ENCODE data around the gene LAMC1. TPM values are rescaled to one million over a fixed set of nuclear protein-coding genes. Genes with fewer than 3 reads are reported as not detected.

LAMC1 gene
- total and polyA plus RNA-seq, 10 of the 15 experiments (the other 5 are each of a cell fraction or from before 2014, with no cell fraction given) = 4.6 to 51.4 (median 25.6) TPM

DNA sequence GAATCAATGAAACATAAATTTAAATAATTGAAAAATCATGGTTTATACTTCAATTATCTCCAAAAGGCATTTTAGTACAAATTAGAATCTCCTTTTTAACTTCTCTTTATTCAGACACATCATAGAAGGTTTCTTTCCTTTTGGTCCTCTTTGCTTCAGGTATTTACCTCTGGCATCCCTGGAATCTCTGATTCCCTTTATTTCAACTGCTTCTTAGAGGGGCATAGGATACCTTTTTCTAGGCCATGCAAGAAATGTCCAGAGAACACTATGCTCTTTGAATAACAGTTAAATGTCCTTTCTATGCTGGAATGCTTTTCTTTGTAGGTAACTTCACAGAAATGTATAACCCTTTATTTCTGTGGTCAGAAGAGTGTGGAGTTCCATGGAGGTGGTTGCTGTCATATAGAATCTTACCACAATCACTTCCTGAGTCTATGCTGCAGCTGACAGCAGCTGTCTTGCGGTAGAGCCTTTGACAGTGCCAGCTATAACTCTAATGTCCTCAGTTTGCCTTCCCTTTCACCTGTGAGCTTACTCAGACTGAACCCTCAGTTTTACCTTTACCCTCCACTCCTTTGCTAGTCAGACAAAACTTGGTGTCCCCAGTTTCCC lies 171.4 kb downstream of the LAMC1 start:
- H3K9ac ChIP-seq (ENCODE audit: control insufficient read depth, insufficient read depth, low read length) = no peak overlapping the region
- H3K4me1 ChIP-seq (ENCODE audit: control insufficient read depth, insufficient read depth, low read length) = peaks cover 12% of the 10 kb centered on the region
- RAD21 ChIA-PET (ENCODE audit: unreplicated experiment) = interaction anchor here (1.0 to 2.4 kb wide), 7 partner anchors 10 to 167 kb away, joined by 3 to 7 read pairs (median 5); no protein-coding TSS in a partner anchor
- POLR2A ChIA-PET = interaction anchor here (1.1 to 1.5 kb wide), 3 partner anchors 10 to 53 kb away, joined by 3 read pairs; no protein-coding TSS in a partner anchor
- CTCF ChIA-PET = interaction anchor here (1.2 to 2.6 kb wide), 4 partner anchors 10 to 83 kb away, joined by 3 to 10 read pairs (median 6); no protein-coding TSS in a partner anchor
- no peaks in the 10 kb centered on the region for H3K9me3 ChIP-seq (replicated peaks; ENCODE audit: control insufficient read depth, insufficient read depth, low read length)
- peak; percentile 79 for FAIRE-seq
- no peaks in the 10 kb centered on the region for H4K20me1 ChIP-seq (ENCODE audit: control insufficient read depth, insufficient read depth)
- H3K27me3 ChIP-seq (replicated peaks in 1 of 2; ENCODE audit: control insufficient read depth in 2 of 2, insufficient read depth in 2 of 2, low read length in 1 of 2) = no peaks in the 10 kb centered on the region
- H3K4me3 ChIP-seq = peak overlapping the region; percentile 42; the same call in 1 of the 2 replicates
- 0 out of 2 replicates have a peak overlapping the region, but pooled peaks have one; percentile 14 for H3K27ac ChIP-seq (ENCODE audit: control insufficient read depth, insufficient read depth)
- DNase-seq (ENCODE audit: low read depth, low spot score) = peak; percentile 71
- peak overlapping the region; percentile 73 for H3K4me2 ChIP-seq (ENCODE audit: control insufficient read depth, insufficient read depth)
- no TSS peak for BruUV-seq (replicated peaks)
- peak overlapping the region; percentile 58 for H2AFZ ChIP-seq (ENCODE audit: control insufficient read depth, low read depth, low read length)
- no peaks in the 10 kb centered on the region for H3K79me2 ChIP-seq (ENCODE audit: control insufficient read depth, insufficient read depth, low read length)
- no peaks in the 10 kb centered on the region for H3K36me3 ChIP-seq (ENCODE audit: control insufficient read depth in 2 of 2, insufficient read depth in 2 of 2, low read length in 1 of 2)
- WGBS (ENCODE audit: insufficient coverage, insufficient replicate concordance, low lambda C conversion rate, missing lambda C conversion rate) = 0% methylated on average over 1 of the region's 1 CpG
- peak; percentile 94 for ATAC-seq
- intact Hi-C loops (cut with micrococcal nuclease; ENCODE audit: unreplicated experiment) (no loop called here), in situ Hi-C loops (cut with MboI) (no loop called here)
- SMC1A ChIA-PET (ENCODE audit: uncharacterized antibody, unreplicated experiment) = interaction anchor here (1.0 to 2.1 kb wide), 8 partner anchors 14 to 81 kb away, joined by 3 to 12 read pairs (median 6); no protein-coding TSS in a partner anchor
- TF ChIP-seq NRF1 (conservative IDR thresholded peaks at IDR 0.05; ENCODE audit: low read depth, low read length) = no peak
- peak in 1 of 2 experiments; percentile 56; a peak in 1 of 4 replicates for TF ChIP-seq ETV6 (conservative IDR thresholded peaks at IDR 0.05 in 1 of 2, IDR thresholded peaks at IDR 0.05 in 1 of 2; ENCODE audit: borderline replicate concordance in 1 of 2, low read depth in 1 of 2)
- TF ChIP-seq RFX5 (IDR thresholded peaks at IDR 0.05; ENCODE audit: low read depth, low read length) = no peak
- peak; percentile 63; the same call in 1 of the 2 replicates for TF ChIP-seq NBN (IDR thresholded peaks at IDR 0.05)
- peak; percentile 37; the same call in 1 of the 2 replicates for TF ChIP-seq PAX5 (IDR thresholded peaks at IDR 0.05; ENCODE audit: borderline replicate concordance, low read depth, low read length)
- TF ChIP-seq NFIC (IDR thresholded peaks at IDR 0.05; ENCODE audit: low read depth, low read length) = peak; percentile 80; the same call in 1 of the 2 replicates
- no peak for TF ChIP-seq PAX8 (IDR thresholded peaks at IDR 0.05)
- TF ChIP-seq, protein P1, sequence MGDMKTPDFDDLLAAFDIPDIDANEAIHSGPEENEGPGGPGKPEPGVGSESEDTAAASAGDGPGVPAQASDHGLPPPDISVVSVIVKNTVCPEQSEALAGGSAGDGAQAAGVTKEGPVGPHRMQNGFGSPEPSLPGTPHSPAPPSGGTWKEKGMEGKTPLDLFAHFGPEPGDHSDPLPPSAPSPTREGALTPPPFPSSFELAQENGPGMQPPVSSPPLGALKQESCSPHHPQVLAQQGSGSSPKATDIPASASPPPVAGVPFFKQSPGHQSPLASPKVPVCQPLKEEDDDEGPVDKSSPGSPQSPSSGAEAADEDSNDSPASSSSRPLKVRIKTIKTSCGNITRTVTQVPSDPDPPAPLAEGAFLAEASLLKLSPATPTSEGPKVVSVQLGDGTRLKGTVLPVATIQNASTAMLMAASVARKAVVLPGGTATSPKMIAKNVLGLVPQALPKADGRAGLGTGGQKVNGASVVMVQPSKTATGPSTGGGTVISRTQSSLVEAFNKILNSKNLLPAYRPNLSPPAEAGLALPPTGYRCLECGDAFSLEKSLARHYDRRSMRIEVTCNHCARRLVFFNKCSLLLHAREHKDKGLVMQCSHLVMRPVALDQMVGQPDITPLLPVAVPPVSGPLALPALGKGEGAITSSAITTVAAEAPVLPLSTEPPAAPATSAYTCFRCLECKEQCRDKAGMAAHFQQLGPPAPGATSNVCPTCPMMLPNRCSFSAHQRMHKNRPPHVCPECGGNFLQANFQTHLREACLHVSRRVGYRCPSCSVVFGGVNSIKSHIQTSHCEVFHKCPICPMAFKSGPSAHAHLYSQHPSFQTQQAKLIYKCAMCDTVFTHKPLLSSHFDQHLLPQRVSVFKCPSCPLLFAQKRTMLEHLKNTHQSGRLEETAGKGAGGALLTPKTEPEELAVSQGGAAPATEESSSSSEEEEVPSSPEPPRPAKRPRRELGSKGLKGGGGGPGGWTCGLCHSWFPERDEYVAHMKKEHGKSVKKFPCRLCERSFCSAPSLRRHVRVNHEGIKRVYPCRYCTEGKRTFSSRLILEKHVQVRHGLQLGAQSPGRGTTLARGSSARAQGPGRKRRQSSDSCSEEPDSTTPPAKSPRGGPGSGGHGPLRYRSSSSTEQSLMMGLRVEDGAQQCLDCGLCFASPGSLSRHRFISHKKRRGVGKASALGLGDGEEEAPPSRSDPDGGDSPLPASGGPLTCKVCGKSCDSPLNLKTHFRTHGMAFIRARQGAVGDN (IDR thresholded peaks at IDR 0.05) = no peak
- TF ChIP-seq RBBP5 (conservative IDR thresholded peaks at IDR 0.05) = no peak
- 0 out of 2 replicates have a peak, but pooled peaks have one; percentile 15 for TF ChIP-seq JUNB (IDR thresholded peaks at IDR 0.05)
- TF ChIP-seq SIX5 (IDR thresholded peaks at IDR 0.05; ENCODE audit: low read depth, low read length, severe bottlenecking) = no peak
- TF ChIP-seq, protein P2, sequence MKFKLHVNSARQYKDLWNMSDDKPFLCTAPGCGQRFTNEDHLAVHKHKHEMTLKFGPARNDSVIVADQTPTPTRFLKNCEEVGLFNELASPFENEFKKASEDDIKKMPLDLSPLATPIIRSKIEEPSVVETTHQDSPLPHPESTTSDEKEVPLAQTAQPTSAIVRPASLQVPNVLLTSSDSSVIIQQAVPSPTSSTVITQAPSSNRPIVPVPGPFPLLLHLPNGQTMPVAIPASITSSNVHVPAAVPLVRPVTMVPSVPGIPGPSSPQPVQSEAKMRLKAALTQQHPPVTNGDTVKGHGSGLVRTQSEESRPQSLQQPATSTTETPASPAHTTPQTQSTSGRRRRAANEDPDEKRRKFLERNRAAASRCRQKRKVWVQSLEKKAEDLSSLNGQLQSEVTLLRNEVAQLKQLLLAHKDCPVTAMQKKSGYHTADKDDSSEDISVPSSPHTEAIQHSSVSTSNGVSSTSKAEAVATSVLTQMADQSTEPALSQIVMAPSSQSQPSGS (IDR thresholded peaks at IDR 0.05; ENCODE audit: low read length) = 0 out of 2 replicates have a peak, but pooled peaks have one; percentile 23
- no peak for TF ChIP-seq KDM1A (IDR thresholded peaks at IDR 0.05; ENCODE audit: borderline replicate concordance)
- TF ChIP-seq TAF1 (IDR thresholded peaks at IDR 0.05; ENCODE audit: borderline replicate concordance, low read depth, low read length) = no peak
- peak; percentile 99 for TF ChIP-seq TCF3 (IDR thresholded peaks at IDR 0.05; ENCODE audit: borderline replicate concordance, insufficient read depth, low read depth, low read length)
- TF ChIP-seq TCF12 (IDR thresholded peaks at IDR 0.05; ENCODE audit: low read depth, low read length) = peak; percentile 97
- TF ChIP-seq IKZF2 (IDR thresholded peaks at IDR 0.05) = peak; percentile 81 to 84
- no peak for TF ChIP-seq SREBF1 (IDR thresholded peaks at IDR 0.05; ENCODE audit: low read length)
- no peak for TF ChIP-seq STAT1 (conservative IDR thresholded peaks at IDR 0.05)
- peak; percentile 45; the same call in 1 of the 2 replicates for TF ChIP-seq IRF4 (IDR thresholded peaks at IDR 0.05; ENCODE audit: low read depth, low read length)
- peak; percentile 13; the same call in 1 of the 2 replicates for TF ChIP-seq CREM (IDR thresholded peaks at IDR 0.05; ENCODE audit: low read depth)
